Measurements from ENCODE around the gene ASPRV1. TPM values are rescaled to one million over a fixed set of nuclear protein-coding genes. Genes with fewer than 3 reads are reported as not detected.

The ASPRV1 gene
- total RNA-seq, 1 donor from 2014 or later: 0.08 TPM

- Histone ChIP-seq H3K27me3 (ENCODE audit: control insufficient read depth, insufficient read depth, low read length) (no peaks in the 10 kb centered on the region), H3K36me3 (ENCODE audit: control insufficient read depth, insufficient read depth, low read length) (no peaks in the 10 kb centered on the region), H3K4me3 (ENCODE audit: low read depth, low read length) (no peak overlapping the region)
- TF ChIP-seq, protein P1, sequence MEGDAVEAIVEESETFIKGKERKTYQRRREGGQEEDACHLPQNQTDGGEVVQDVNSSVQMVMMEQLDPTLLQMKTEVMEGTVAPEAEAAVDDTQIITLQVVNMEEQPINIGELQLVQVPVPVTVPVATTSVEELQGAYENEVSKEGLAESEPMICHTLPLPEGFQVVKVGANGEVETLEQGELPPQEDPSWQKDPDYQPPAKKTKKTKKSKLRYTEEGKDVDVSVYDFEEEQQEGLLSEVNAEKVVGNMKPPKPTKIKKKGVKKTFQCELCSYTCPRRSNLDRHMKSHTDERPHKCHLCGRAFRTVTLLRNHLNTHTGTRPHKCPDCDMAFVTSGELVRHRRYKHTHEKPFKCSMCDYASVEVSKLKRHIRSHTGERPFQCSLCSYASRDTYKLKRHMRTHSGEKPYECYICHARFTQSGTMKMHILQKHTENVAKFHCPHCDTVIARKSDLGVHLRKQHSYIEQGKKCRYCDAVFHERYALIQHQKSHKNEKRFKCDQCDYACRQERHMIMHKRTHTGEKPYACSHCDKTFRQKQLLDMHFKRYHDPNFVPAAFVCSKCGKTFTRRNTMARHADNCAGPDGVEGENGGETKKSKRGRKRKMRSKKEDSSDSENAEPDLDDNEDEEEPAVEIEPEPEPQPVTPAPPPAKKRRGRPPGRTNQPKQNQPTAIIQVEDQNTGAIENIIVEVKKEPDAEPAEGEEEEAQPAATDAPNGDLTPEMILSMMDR (IDR thresholded peaks at IDR 0.05; ENCODE audit: insufficient read depth, low read length, poor library complexity, severe bottlenecking): no peak
- no peak for DNase-seq (ENCODE audit: low read depth)
Observed at GRCh38 chr2:69993048-69993565, 31.7 kb upstream of the ASPRV1 start.

- TF ChIP-seq, protein P1 (IDR thresholded peaks at IDR 0.05; ENCODE audit: insufficient read depth, low read length, poor library complexity, severe bottlenecking): no peak
- DNase-seq (ENCODE audit: low read depth): no peak
- H3K36me3 ChIP-seq (ENCODE audit: control insufficient read depth, insufficient read depth, low read length): no peaks in the 10 kb centered on the region
- H3K4me3 ChIP-seq (ENCODE audit: low read depth, low read length): no peak overlapping the region
- no peaks in the 10 kb centered on the region for H3K27me3 ChIP-seq (ENCODE audit: control insufficient read depth, insufficient read depth, low read length)
Observed at GRCh38 chr2:69992310-69993047, 31.0 kb upstream of the ASPRV1 start.

- Histone ChIP-seq H3K36me3 (ENCODE audit: control insufficient read depth, insufficient read depth, low read length) (no peaks in the 10 kb centered on the region), H3K4me3 (ENCODE audit: low read depth, low read length) (no peak overlapping the region), H3K27me3 (ENCODE audit: control insufficient read depth, insufficient read depth, low read length) (no peaks in the 10 kb centered on the region)
- TF ChIP-seq, protein P1 (IDR thresholded peaks at IDR 0.05; ENCODE audit: insufficient read depth, low read length, poor library complexity, severe bottlenecking): no peak
- no peak for DNase-seq (ENCODE audit: low read depth)
Observed at GRCh38 chr2:69989441-69990105, 28.1 kb upstream of the ASPRV1 start.

DNA sequence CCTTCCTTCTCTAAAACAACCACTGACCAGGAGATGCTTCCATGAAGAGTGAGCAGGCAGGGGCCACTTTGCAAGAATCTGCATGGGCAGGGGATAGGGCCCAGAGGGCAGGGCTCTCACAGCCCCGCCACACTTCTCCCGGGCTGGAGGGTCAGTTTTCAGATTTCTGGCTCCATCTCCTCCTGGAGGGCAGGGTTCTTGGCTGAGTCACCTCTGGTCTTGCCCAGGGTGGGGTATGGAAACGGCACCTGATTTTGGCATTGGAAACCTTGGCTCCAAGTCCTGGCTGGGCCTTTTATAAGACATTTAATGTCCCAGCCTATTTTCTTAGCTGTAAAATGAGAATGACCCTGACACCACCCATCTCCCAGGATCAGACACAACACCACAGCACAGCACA lies 27.6 kb upstream of the ASPRV1 start:
- TF ChIP-seq, protein P1 (IDR thresholded peaks at IDR 0.05; ENCODE audit: insufficient read depth, low read length, poor library complexity, severe bottlenecking): no peak
- no peak overlapping the region for H3K4me3 ChIP-seq (ENCODE audit: low read depth, low read length)
- DNase-seq (ENCODE audit: low read depth): no peak
- no peaks in the 10 kb centered on the region for H3K36me3 ChIP-seq (ENCODE audit: control insufficient read depth, insufficient read depth, low read length)
- H3K27me3 ChIP-seq (ENCODE audit: control insufficient read depth, insufficient read depth, low read length): no peaks in the 10 kb centered on the region

GRCh38 chr2:69988086-69988635 lies 26.7 kb upstream of the ASPRV1 start:
- Histone ChIP-seq H3K4me3 (ENCODE audit: low read depth, low read length) (no peak overlapping the region), H3K36me3 (ENCODE audit: control insufficient read depth, insufficient read depth, low read length) (no peaks in the 10 kb centered on the region), H3K27me3 (ENCODE audit: control insufficient read depth, insufficient read depth, low read length) (no peaks in the 10 kb centered on the region)
- TF ChIP-seq, protein P1 (IDR thresholded peaks at IDR 0.05; ENCODE audit: insufficient read depth, low read length, poor library complexity, severe bottlenecking): no peak
- no peak for DNase-seq (ENCODE audit: low read depth)

Measured in kidney epithelial cell (primary cell).